B cell (primary cell): ENCODE results near the gene AAK1. TPM values are rescaled to one million over a fixed set of nuclear protein-coding genes. Genes with fewer than 3 reads are reported as not detected.

Experiments
- ATAC-seq: fragments of 200-7000 bp; cut with Tn5 transposase; one replicate; pipeline ENCODE4 v1.10.0; 2021; ENCODE audit warnings: low read depth, mild to moderate bottlenecking, moderate number of reproducible peaks, moderate library complexity
- CTCF ChIA-PET: fragments of 350-600 bp; sonication (Branson Sonifier 250); formaldehyde crosslinking; loops from one replicate; lab custom pipeline; 2021; ENCODE audit warnings: antibody characterized with exemption, inconsistent platforms; lab: Charles Lee
- POLR2A ChIA-PET: fragments of 350-600 bp; sonication (Branson Sonifier 250); formaldehyde crosslinking; loops from one replicate; lab custom pipeline; 2021; ENCODE audit warnings: antibody characterized with exemption; lab: Charles Lee
- DNase-seq: peaks from one replicate; pipeline ENCODE4 v3.0.0; 2013
- H2AFZ ChIP-seq: 2 replicates; pipeline ENCODE4 v1.6.1; 2012; ENCODE audit warnings: mild to moderate bottlenecking, low read depth, low read length; ENCODE audit not compliant: insufficient read depth, poor library complexity, severe bottlenecking
- H3K27ac ChIP-seq, 2 donors: 1 replicate in 1 of 2; 2 replicates in 1 of 2; pipeline ENCODE4 v1.5.1; 2012 to 2013; ENCODE audit warnings: low read length in 2 of 2, mild to moderate bottlenecking in 2 of 2, moderate library complexity in 1 of 2
- H3K27me3 ChIP-seq, 4 experiments: fragments of 200-600 bp in 1 of 4; sonication (generic) in 1 of 4; replicated peaks in 1 of 4; 1 replicate in 2 of 4; 2 replicates in 2 of 4; pipeline versions ENCODE4 v1.6.1 to v1.7.0; 2013 to 2016; ENCODE audit warnings: low read length in 3 of 4, mild to moderate bottlenecking in 2 of 4, mixed read lengths in 1 of 4, moderate library complexity in 1 of 4; ENCODE audit not compliant: insufficient read depth in 4 of 4, control insufficient read depth in 3 of 4; ENCODE audit errors: control extremely low read depth in 1 of 4
- H3K36me3 ChIP-seq, 2 experiments: replicated peaks in 1 of 2; 1 replicate in 1 of 2; 2 replicates in 1 of 2; pipeline versions ENCODE4 v1.6.1 to v1.7.1; 2013; ENCODE audit warnings: low read length in 1 of 2; ENCODE audit not compliant: insufficient read depth in 2 of 2, control insufficient read depth in 1 of 2; ENCODE audit errors: control extremely low read depth in 1 of 2, extremely low read depth in 1 of 2
- H3K4me1 ChIP-seq, 2 donors: fragments of 200-600 bp in 1 of 2; sonication (generic) in 1 of 2; 1 replicate in 1 of 2; 2 replicates in 1 of 2; pipeline versions ENCODE4 v1.5.1 to v1.6.1; 2013 to 2017; ENCODE audit warnings: low read length in 2 of 2; ENCODE audit not compliant: control insufficient read depth in 2 of 2, insufficient read depth in 2 of 2
- H3K4me2 ChIP-seq: replicated peaks from 2 replicates; pipeline ENCODE3; 2012; ENCODE audit warnings: mild to moderate bottlenecking, low read depth, low read length; ENCODE audit not compliant: poor library complexity, severe bottlenecking
- H3K4me3 ChIP-seq, 5 experiments: fragments of 200-600 bp in 1 of 5; sonication (generic) in 1 of 5; 1 replicate in 3 of 5; 2 replicates in 2 of 5; pipeline versions ENCODE4 v1.5.1 to v1.7.0; 2011 to 2016; ENCODE audit warnings: low read length in 4 of 5, mild to moderate bottlenecking in 4 of 5, low read depth in 2 of 5, control low read depth in 1 of 5, moderate library complexity in 1 of 5; ENCODE audit not compliant: insufficient read depth in 1 of 5; ENCODE audit errors: control extremely low read depth in 1 of 5, extremely low read depth in 1 of 5
- H3K79me2 ChIP-seq: fragments of 200-600 bp; sonication (generic); one replicate; pipeline ENCODE4 v1.6.0; 2016; ENCODE audit warnings: low read length; ENCODE audit not compliant: control insufficient read depth, insufficient read depth
- H3K9ac ChIP-seq: fragments of 200-600 bp; sonication (generic); 2 replicates; pipeline ENCODE4 v1.6.1; 2017; ENCODE audit warnings: mild to moderate bottlenecking, low read length, moderate library complexity
- H3K9me3 ChIP-seq, 3 donors: one replicate each; pipeline versions ENCODE4 v1.6.1 to v1.7.1; 2013; ENCODE audit warnings: low read length in 2 of 3; ENCODE audit not compliant: control insufficient read depth in 2 of 3, insufficient read depth in 1 of 3; ENCODE audit errors: control extremely low read depth in 1 of 3
- H4K20me1 ChIP-seq: 2 replicates; pipeline ENCODE4 v1.6.0; 2012; ENCODE audit warnings: mild to moderate bottlenecking, low read length; ENCODE audit not compliant: insufficient read depth, control insufficient read depth, poor library complexity, severe bottlenecking
- H3K27ac Mint-ChIP-seq: one replicate; pipeline ENCODE4 v1.8.0; 2021; ENCODE audit warnings: mixed read lengths
- H3K27me3 Mint-ChIP-seq: one replicate; pipeline ENCODE4 v1.8.0; 2021; ENCODE audit warnings: mixed read lengths
- H3K4me1 Mint-ChIP-seq: one replicate; pipeline ENCODE4 v1.8.0; 2021; ENCODE audit warnings: mixed read lengths
- H3K4me3 Mint-ChIP-seq: one replicate; pipeline ENCODE4 v1.8.0; 2021; ENCODE audit warnings: mixed read lengths
- H3K9me3 Mint-ChIP-seq: one replicate; pipeline ENCODE4 v1.8.0; 2022; ENCODE audit warnings: mixed read lengths; ENCODE audit not compliant: insufficient read depth
- EZH2 ChIP-seq: IDR thresholded peaks from 2 replicates; pipeline ENCODE4 v1.6.1; 2012; ENCODE audit warnings: borderline replicate concordance, low read depth, mild to moderate bottlenecking, moderate library complexity, low read length; ENCODE audit not compliant: insufficient read depth, poor library complexity, severe bottlenecking
- WGBS: methylation state at CpG from one replicate; pipeline ENCODE4 v1.1.5; 2013; ENCODE audit warnings: missing lambda C conversion rate; ENCODE audit not compliant: insufficient coverage; 5-methylcytosine and 5-hydroxymethylcytosine counted together
- intact Hi-C: fragments of 100-400 bp; cut with micrococcal nuclease; formaldehyde crosslinking; loops from one replicate; pipeline ENCODE4 v1.10.0; 2022
- polyA plus RNA-seq: library from polyadenylated mRNA; depleted of rRNA; stranded (reverse); fragments of >200 nt; gene quantifications from 2 replicates; pipeline ENCODE4 v1.2.3, GENCODE V29; 2012
- total RNA-seq, 2 donors: library from RNA; stranded (reverse); fragments of 120-200 nt in 1 of 2; gene quantifications; 1 replicate in 1 of 2; 2 replicates in 1 of 2; pipeline versions ENCODE4 v1.2.3 to v1.2.4, GENCODE V29; 2013 to 2022
- TF ChIP-seq, protein P1 (sequence below): fragments of 200-600 bp; IDR thresholded peaks from one replicate; pipeline ENCODE4 v1.8.0; 2022; ENCODE audit warnings: antibody characterized with exemption, mild to moderate bottlenecking

The AAK1 gene
- total and polyA plus RNA-seq, 2 donors (not counting 1 experiment from before 2014, with no cell fraction given), result 2.4 to 7.2 TPM

DNA sequence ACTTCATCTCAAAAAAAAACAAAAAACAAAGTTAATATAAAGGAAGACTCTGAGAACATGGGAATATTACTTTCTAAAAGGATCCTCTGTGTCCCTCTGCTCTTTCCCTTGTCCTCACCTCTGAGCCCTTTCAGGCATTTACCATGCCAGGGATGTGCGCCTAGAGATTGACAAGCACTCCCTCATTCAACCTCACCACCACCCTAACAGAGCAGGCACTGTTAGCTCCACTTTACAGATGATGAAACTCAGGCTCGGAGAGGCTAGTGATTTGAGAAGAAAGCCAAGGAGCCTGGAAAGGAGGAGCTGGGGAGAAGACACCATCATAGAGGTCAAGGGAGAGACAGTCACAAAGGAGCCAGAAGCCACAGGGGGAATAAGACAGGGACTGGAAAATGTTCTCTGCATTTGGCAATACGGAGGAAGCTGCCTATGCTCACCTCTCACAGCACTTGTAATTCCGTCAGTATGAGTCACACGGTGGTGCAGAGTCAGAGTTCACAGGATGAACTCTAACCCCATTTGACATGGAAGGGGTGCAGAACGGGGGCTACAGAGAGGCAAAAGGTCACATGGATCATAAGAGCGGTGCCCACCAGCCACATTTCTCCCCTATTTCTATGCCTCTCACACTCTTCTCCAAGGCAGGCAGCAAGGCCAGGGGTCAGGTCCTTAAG, 104.5 kb downstream of the AAK1 start:
- no peak for ATAC-seq
- Histone ChIP-seq H2AFZ (no peak overlapping the region), H3K79me2 (no peaks in the 10 kb centered on the region), H3K36me3 (peaks cover 0 to 1% of the 10 kb centered on the region in 2 experiments), H3K9ac (no peak overlapping the region), H4K20me1 (no peaks in the 10 kb centered on the region), H3K4me2 (no peak overlapping the region), H3K4me3 (no peak overlapping the region), H3K27me3 (no peaks in the 10 kb centered on the region), H3K4me1 (peaks cover 8 to 10% of the 10 kb centered on the region in 2 donors), H3K9me3 (no peaks in the 10 kb centered on the region), H3K27ac (no peak overlapping the region)
- Mint-ChIP-seq H3K27ac (no peak overlapping the region), H3K9me3 (peaks cover 4% of the 10 kb centered on the region), H3K27me3 (no peaks in the 10 kb centered on the region), H3K4me3 (no peak overlapping the region), H3K4me1 (peaks cover 14% of the 10 kb centered on the region)
- intact Hi-C loops, result no loop called here
- TF ChIP-seq, protein P1, sequence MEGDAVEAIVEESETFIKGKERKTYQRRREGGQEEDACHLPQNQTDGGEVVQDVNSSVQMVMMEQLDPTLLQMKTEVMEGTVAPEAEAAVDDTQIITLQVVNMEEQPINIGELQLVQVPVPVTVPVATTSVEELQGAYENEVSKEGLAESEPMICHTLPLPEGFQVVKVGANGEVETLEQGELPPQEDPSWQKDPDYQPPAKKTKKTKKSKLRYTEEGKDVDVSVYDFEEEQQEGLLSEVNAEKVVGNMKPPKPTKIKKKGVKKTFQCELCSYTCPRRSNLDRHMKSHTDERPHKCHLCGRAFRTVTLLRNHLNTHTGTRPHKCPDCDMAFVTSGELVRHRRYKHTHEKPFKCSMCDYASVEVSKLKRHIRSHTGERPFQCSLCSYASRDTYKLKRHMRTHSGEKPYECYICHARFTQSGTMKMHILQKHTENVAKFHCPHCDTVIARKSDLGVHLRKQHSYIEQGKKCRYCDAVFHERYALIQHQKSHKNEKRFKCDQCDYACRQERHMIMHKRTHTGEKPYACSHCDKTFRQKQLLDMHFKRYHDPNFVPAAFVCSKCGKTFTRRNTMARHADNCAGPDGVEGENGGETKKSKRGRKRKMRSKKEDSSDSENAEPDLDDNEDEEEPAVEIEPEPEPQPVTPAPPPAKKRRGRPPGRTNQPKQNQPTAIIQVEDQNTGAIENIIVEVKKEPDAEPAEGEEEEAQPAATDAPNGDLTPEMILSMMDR, result no peak
- no peak for TF ChIP-seq EZH2
- ChIA-PET POLR2A (no interaction called here), CTCF (no interaction called here)
- DNase-seq, result no peak
- 96% methylated on average over 6 of the region's 7 CpGs for WGBS

DNA sequence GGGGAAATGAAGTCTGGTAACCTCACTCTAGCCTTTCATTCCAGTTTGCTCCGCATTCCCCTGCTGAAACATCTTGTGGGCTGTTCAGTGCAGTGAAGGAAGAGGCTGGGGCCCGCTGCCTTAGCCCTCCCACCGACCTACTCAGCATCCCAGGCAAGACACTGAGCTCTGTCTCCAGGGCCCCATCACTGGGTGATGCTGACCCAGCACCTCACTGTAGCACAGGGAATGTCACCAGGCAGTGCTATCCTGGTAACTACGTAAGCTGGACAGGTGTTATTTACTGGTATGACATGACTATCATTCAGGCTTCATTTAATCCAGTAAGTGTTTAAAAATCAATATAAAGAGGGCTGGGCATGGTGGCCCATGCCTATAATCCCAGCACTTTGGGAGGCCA, 105.3 kb downstream of the AAK1 start:
- Histone ChIP-seq H3K36me3 (peaks cover 0 to 1% of the 10 kb centered on the region in 2 experiments), H3K27ac (no peak overlapping the region), H3K4me3 (no peak overlapping the region), H3K4me2 (no peak overlapping the region), H4K20me1 (no peaks in the 10 kb centered on the region), H3K79me2 (no peaks in the 10 kb centered on the region), H2AFZ (no peak overlapping the region), H3K27me3 (no peaks in the 10 kb centered on the region), H3K4me1 (peaks cover 8 to 10% of the 10 kb centered on the region in 2 donors), H3K9ac (no peak overlapping the region), H3K9me3 (peaks cover 0 to 5% (median 1%) of the 10 kb centered on the region in 3 donors)
- Mint-ChIP-seq H3K27ac (no peak overlapping the region), H3K4me3 (no peak overlapping the region), H3K4me1 (peaks cover 14% of the 10 kb centered on the region), H3K27me3 (no peaks in the 10 kb centered on the region), H3K9me3 (peaks cover 4% of the 10 kb centered on the region)
- ATAC-seq (no peak), DNase-seq (no peak)
- CTCF ChIA-PET, result no interaction called here
- POLR2A ChIA-PET, result no interaction called here
- intact Hi-C loops, result no loop called here
- 100% methylated on average over 2 of the region's 4 CpGs for WGBS
- TF ChIP-seq, protein P1, result no peak
- no peak for TF ChIP-seq EZH2
